Smooth muscle cell (in vitro differentiated cells): Measurements from ENCODE around the gene CHCHD10. TPM values are rescaled to one million over a fixed set of nuclear protein-coding genes. Genes with fewer than 3 reads are reported as not detected.

Source experiments
- DNase-seq: peaks from one replicate; lab custom pipeline; 2025; ENCODE audit not compliant: unreplicated experiment; lab: John Stamatoyannopoulos, UW
- H2AFZ ChIP-seq: fragments of 200-600 bp; sonication (generic); 2 replicates; pipeline ENCODE4 v1.6.0; 2016; ENCODE audit warnings: antibody characterized with exemption, low read depth, mild to moderate bottlenecking
- H3F3A ChIP-seq: fragments of 200-600 bp; sonication (generic); 2 replicates; pipeline ENCODE4 v1.6.0; 2017; ENCODE audit warnings: antibody characterized with exemption, low read depth
- H3K27ac ChIP-seq: fragments of 200-600 bp; sonication (generic); 2 replicates; pipeline ENCODE4 v1.5.1; 2016; ENCODE audit warnings: low read depth, mild to moderate bottlenecking
- H3K27me3 ChIP-seq: fragments of 200-600 bp; sonication (generic); 2 replicates; pipeline ENCODE4 v1.6.1; 2016; ENCODE audit warnings: low read depth, mild to moderate bottlenecking
- H3K36me3 ChIP-seq: fragments of 200-600 bp; sonication (generic); 2 replicates; pipeline ENCODE4 v1.5.1; 2016; ENCODE audit warnings: low read depth
- H3K4me1 ChIP-seq: fragments of 200-600 bp; sonication (generic); 2 replicates; pipeline ENCODE4 v1.5.1; 2016; ENCODE audit warnings: low read depth
- H3K4me2 ChIP-seq: fragments of 200-600 bp; sonication (generic); 2 replicates; pipeline ENCODE4 v1.6.0; 2016; ENCODE audit warnings: mild to moderate bottlenecking
- H3K4me3 ChIP-seq: fragments of 200-600 bp; sonication (generic); 2 replicates; pipeline ENCODE4 v1.5.1; 2016; ENCODE audit warnings: mild to moderate bottlenecking
- H3K79me2 ChIP-seq: fragments of 200-600 bp; sonication (generic); 2 replicates; pipeline ENCODE4 v1.6.0; 2016; ENCODE audit warnings: low read depth, mild to moderate bottlenecking
- H3K9ac ChIP-seq: fragments of 200-600 bp; sonication (generic); 2 replicates; pipeline ENCODE4 v1.6.0; 2016; ENCODE audit warnings: low read depth
- H3K9me3 ChIP-seq: fragments of 200-600 bp; sonication (generic); replicated peaks from 2 replicates; pipeline ENCODE4 v1.5.1; 2016; ENCODE audit warnings: low read depth
- H4K20me1 ChIP-seq: fragments of 200-600 bp; sonication (generic); 2 replicates; pipeline ENCODE4 v1.6.0; 2016; ENCODE audit warnings: low read depth
- CTCF ChIP-seq: fragments of 200-600 bp; sonication (generic); IDR thresholded peaks from 2 replicates; pipeline ENCODE4 v1.5.1; 2017; ENCODE audit warnings: borderline replicate concordance, mild to moderate bottlenecking, antibody characterized with exemption; ENCODE audit not compliant: insufficient read depth, poor library complexity, severe bottlenecking
- WGBS: methylation state at CpG from one replicate; pipeline ENCODE4 v1.1.7; 2016; ENCODE audit warnings: low lambda C conversion rate; 5-methylcytosine and 5-hydroxymethylcytosine counted together
- polyA plus RNA-seq: library from polyadenylated mRNA; unstranded; fragments of >200 nt; fragmentation: Nextera tagmentation; extraction: Ambion mirVana; gene quantifications from 2 replicates; pipeline ENCODE4 v1.2.1, GENCODE V29; 2016
- total RNA-seq: library from RNA; depleted of rRNA; stranded (reverse); fragments of >200 nt; gene quantifications from 2 replicates; pipeline ENCODE4 v1.2.3, GENCODE V29; 2014

CHCHD10 gene
- total and polyA plus RNA-seq, 2 experiments from 2014 or later, result 4.9 to 57.6 TPM

DNA sequence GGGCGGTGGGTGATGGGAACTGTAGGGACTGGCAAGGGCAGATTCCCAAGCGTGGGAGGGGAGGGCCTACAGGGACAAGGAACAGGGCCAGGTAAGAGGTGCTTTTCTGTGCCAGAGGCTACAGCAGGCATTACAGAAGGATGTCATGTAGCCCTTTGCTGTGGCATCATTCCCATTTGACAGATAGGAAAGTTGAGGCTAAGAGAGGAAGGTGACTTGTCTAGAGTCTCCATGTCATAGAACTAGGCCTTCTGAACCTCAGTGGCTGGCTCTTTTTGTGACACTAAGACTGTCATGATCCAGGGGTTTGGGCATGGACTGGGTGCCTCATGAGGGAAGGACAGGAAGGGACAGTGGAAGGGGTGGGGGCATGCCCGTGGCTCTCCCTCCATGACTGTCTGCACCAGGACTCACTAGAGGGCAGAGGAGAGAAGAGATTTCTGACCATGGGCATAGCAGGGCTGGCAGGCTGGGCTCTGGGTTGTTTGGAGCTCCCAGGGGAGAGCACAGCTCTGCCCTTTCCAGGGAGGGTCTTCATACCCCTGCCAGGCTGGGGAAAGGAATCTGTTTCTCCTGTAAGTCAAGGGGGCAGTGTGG is 8.1 kb upstream of the CHCHD10 start:
- Histone ChIP-seq H3K27ac (no peak overlapping the region), H3K4me2 (no peak overlapping the region)
- no peak for DNase-seq

DNA sequence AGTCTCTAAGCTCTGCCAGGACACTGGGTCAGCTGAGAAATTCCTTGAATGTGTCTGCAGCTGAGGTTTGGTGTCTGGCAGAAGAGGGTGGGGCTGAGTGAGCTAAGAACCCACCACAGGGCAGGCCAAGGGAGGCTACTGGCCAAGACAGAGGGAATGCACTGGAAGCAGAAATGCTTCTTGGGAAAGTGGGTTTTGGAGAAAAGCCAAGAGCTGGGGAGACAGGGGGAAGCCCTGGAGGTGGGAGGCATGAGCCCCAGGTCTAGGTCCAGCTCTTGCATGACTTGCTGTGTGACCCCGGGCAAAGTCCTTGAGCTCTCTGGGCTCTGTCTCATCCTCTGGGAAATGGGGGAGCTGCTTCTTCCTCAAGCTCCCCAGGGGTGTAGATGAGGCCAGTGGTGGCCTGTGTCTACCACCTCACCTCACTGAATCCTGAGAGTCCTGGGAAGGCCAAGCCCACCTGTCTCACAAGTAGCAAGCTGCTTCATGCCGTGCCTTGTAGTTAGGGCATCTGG is 7.2 kb upstream of the CHCHD10 start:
- Histone ChIP-seq H3K9me3 (no peaks in the 10 kb centered on the region), H3K27ac (no peak overlapping the region), H3K9ac (no peak overlapping the region), H3F3A (no peaks in the 10 kb centered on the region), H3K27me3 (no peaks in the 10 kb centered on the region), H3K36me3 (no peaks in the 10 kb centered on the region), H3K4me2 (peak overlapping the region; percentile 8), H4K20me1 (no peaks in the 10 kb centered on the region), H3K4me3 (no peak overlapping the region), H2AFZ (no peak overlapping the region), H3K79me2 (no peaks in the 10 kb centered on the region), H3K4me1 (peaks cover 8% of the 10 kb centered on the region)
- no peak for TF ChIP-seq CTCF
- DNase-seq, result no peak
- WGBS, result 100% methylated on average over 2 of the region's 2 CpGs

More for the DNA sequence above, 8.1 kb upstream of the CHCHD10 start:
- H3K4me3 ChIP-seq, result no peak overlapping the region
- WGBS, result 87% methylated on average over 3 of the region's 3 CpGs
- H3F3A ChIP-seq, result no peaks in the 10 kb centered on the region
- no peaks in the 10 kb centered on the region for H3K36me3 ChIP-seq
- TF ChIP-seq CTCF, result no peak
- H3K79me2 ChIP-seq, result no peaks in the 10 kb centered on the region
- H2AFZ ChIP-seq, result no peak overlapping the region
- no peaks in the 10 kb centered on the region for H3K27me3 ChIP-seq
- H3K4me1 ChIP-seq, result peaks cover 8% of the 10 kb centered on the region
- no peaks in the 10 kb centered on the region for H3K9me3 ChIP-seq
- H3K9ac ChIP-seq, result no peak overlapping the region
- H4K20me1 ChIP-seq, result no peaks in the 10 kb centered on the region

GRCh38 chr22:23774114-23774921 is 6.5 kb upstream of the CHCHD10 start:
- no peaks in the 10 kb centered on the region for H3K36me3 ChIP-seq
- no peak for TF ChIP-seq CTCF
- no peak overlapping the region for H3K9ac ChIP-seq
- no peak overlapping the region for H3K4me3 ChIP-seq
- no peaks in the 10 kb centered on the region for H4K20me1 ChIP-seq
- peak overlapping the region; percentile 8 for H3K4me2 ChIP-seq
- H3K27ac ChIP-seq, result no peak overlapping the region
- no peaks in the 10 kb centered on the region for H3K79me2 ChIP-seq
- H2AFZ ChIP-seq, result no peak overlapping the region
- no peak for DNase-seq
- no peaks in the 10 kb centered on the region for H3K9me3 ChIP-seq
- no peaks in the 10 kb centered on the region for H3K27me3 ChIP-seq
- no peaks in the 10 kb centered on the region for H3F3A ChIP-seq
- peaks cover 8% of the 10 kb centered on the region for H3K4me1 ChIP-seq
- WGBS, result 76% methylated on average over 12 of the region's 12 CpGs
